ENCODE data around the gene NSUN7.

DNA sequence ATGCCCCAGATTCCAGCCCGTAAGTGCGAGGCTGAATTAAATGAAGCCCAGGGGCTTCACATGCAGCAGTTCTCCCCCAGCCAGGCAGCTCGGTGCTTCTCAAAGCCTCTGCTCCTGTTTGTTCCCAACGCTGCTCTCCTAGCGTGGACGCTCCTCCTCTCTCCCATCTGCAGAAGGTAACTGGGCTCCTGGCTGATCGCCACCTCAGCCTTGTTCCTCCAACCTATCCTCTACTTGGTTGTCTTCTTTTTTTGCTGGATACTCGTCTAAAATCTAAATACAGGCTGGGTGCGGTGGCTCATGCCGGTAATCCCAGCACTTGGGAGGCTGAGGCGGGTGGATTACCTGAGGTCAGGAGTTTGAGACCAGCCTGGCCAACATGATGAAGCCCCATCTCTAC, 70.3 kb downstream of the NSUN7 start:
- TF ChIP-seq, protein P1, sequence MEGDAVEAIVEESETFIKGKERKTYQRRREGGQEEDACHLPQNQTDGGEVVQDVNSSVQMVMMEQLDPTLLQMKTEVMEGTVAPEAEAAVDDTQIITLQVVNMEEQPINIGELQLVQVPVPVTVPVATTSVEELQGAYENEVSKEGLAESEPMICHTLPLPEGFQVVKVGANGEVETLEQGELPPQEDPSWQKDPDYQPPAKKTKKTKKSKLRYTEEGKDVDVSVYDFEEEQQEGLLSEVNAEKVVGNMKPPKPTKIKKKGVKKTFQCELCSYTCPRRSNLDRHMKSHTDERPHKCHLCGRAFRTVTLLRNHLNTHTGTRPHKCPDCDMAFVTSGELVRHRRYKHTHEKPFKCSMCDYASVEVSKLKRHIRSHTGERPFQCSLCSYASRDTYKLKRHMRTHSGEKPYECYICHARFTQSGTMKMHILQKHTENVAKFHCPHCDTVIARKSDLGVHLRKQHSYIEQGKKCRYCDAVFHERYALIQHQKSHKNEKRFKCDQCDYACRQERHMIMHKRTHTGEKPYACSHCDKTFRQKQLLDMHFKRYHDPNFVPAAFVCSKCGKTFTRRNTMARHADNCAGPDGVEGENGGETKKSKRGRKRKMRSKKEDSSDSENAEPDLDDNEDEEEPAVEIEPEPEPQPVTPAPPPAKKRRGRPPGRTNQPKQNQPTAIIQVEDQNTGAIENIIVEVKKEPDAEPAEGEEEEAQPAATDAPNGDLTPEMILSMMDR (IDR thresholded peaks at IDR 0.05), result no peak
- no peak for TF ChIP-seq POLR2A (IDR thresholded peaks at IDR 0.05)

Measured in body of pancreas (tissue), 4 donors.